Astrocyte (in vitro differentiated cells and primary cell): Measurements from ENCODE around the gene OLA1. TPM values are rescaled to one million over a fixed set of nuclear protein-coding genes. Genes with fewer than 3 reads are reported as not detected.

Experiments
- DNase-seq: peaks from one replicate; pipeline ENCODE4 v3.0.0-alpha.2; 2010; ENCODE audit warnings: low read depth
- FAIRE-seq: peaks from 2 replicates; lab custom pipeline; 2011; peaks lifted over from hg19 to GRCh38; lab: Jason Lieb, UNC
- H2AFZ ChIP-seq: 2 replicates; pipeline ENCODE4 v1.6.0; 2012; ENCODE audit warnings: low read depth, low read length, inconsistent platforms
- H3K27ac ChIP-seq: 2 replicates; pipeline ENCODE4 v1.5.1; 2011; ENCODE audit warnings: low read depth, low read length, inconsistent platforms
- H3K27me3 ChIP-seq: 2 replicates; pipeline ENCODE4 v1.6.0; 2011; ENCODE audit warnings: low read length, inconsistent platforms; ENCODE audit not compliant: insufficient read depth
- H3K36me3 ChIP-seq: 2 replicates; pipeline ENCODE4 v1.5.1; 2011; ENCODE audit warnings: low read length, inconsistent platforms; ENCODE audit not compliant: insufficient read depth
- H3K4me1 ChIP-seq: 2 replicates; pipeline ENCODE4 v1.5.1; 2011; ENCODE audit warnings: low read length, inconsistent platforms; ENCODE audit not compliant: insufficient read depth
- H3K4me2 ChIP-seq: 2 replicates; pipeline ENCODE4 v1.6.0; 2012; ENCODE audit warnings: low read length, inconsistent platforms
- H3K4me3 ChIP-seq: 2 replicates; pipeline ENCODE4 v1.5.1; 2011; ENCODE audit warnings: low read depth, mild to moderate bottlenecking, low read length, inconsistent platforms; ENCODE audit not compliant: insufficient read depth
- H3K79me2 ChIP-seq: 2 replicates; pipeline ENCODE4 v1.6.0; 2012; ENCODE audit warnings: mild to moderate bottlenecking, low read length, inconsistent platforms; ENCODE audit not compliant: insufficient read depth
- H3K9ac ChIP-seq: 2 replicates; pipeline ENCODE4 v1.6.0; 2012; ENCODE audit warnings: mild to moderate bottlenecking, low read length, inconsistent platforms
- H3K9me3 ChIP-seq: 2 replicates; pipeline ENCODE4 v1.5.1; 2012; ENCODE audit warnings: low read depth, mild to moderate bottlenecking, low read length, inconsistent platforms; ENCODE audit not compliant: insufficient read depth
- H4K20me1 ChIP-seq: 2 replicates; pipeline ENCODE4 v1.6.0; 2012; ENCODE audit warnings: low read length, inconsistent platforms; ENCODE audit not compliant: insufficient read depth
- H3K27ac Mint-ChIP-seq: one replicate; pipeline ENCODE4 v1.8.0; 2021; ENCODE audit warnings: mild to moderate bottlenecking, mixed read lengths; ENCODE audit not compliant: unreplicated experiment
- H3K27me3 Mint-ChIP-seq: one replicate; pipeline ENCODE4 v1.8.0; 2021; ENCODE audit warnings: low read depth, mixed read lengths; ENCODE audit not compliant: unreplicated experiment
- H3K36me3 Mint-ChIP-seq: one replicate; pipeline ENCODE4 v1.8.0; 2021; ENCODE audit warnings: low read depth, mixed read lengths; ENCODE audit not compliant: unreplicated experiment
- H3K4me1 Mint-ChIP-seq: one replicate; pipeline ENCODE4 v1.8.0; 2021; ENCODE audit warnings: low read depth, mixed read lengths; ENCODE audit not compliant: unreplicated experiment
- H3K4me3 Mint-ChIP-seq: one replicate; pipeline ENCODE4 v1.8.0; 2021; ENCODE audit warnings: mild to moderate bottlenecking, moderate library complexity, mixed read lengths; ENCODE audit not compliant: unreplicated experiment
- H3K9me3 Mint-ChIP-seq: one replicate; pipeline ENCODE4 v1.8.0; 2021; ENCODE audit warnings: mild to moderate bottlenecking, mixed read lengths; ENCODE audit not compliant: unreplicated experiment
- EZH2 ChIP-seq: IDR thresholded peaks from 2 replicates; pipeline ENCODE4 v1.6.1; 2012; ENCODE audit warnings: mild to moderate bottlenecking, low read length, inconsistent platforms; ENCODE audit not compliant: insufficient read depth
- total RNA-seq: library from RNA; stranded (reverse); gene quantifications from 2 replicates; pipeline ENCODE4 v1.2.1, GENCODE V29; 2021
- TF ChIP-seq, protein P1 (sequence below): IDR thresholded peaks from 2 replicates; pipeline ENCODE4 v1.5.1; 2011; ENCODE audit warnings: low read depth, mild to moderate bottlenecking, inconsistent platforms, low read length, moderate library complexity; ENCODE audit not compliant: insufficient read depth

Gene OLA1
- total RNA-seq, 1 donor from 2014 or later = 104 TPM

- Histone ChIP-seq H3K36me3 (no peaks in the 10 kb centered on the region), H3K9ac (no peak overlapping the region), H3K9me3 (no peaks in the 10 kb centered on the region), H3K4me1 (peaks cover 26% of the 10 kb centered on the region), H4K20me1 (no peaks in the 10 kb centered on the region), H3K27ac (no peak overlapping the region), H2AFZ (no peak overlapping the region), H3K27me3 (no peaks in the 10 kb centered on the region), H3K79me2 (no peaks in the 10 kb centered on the region), H3K4me2 (no peak overlapping the region), H3K4me3 (no peak overlapping the region)
- H3K4me3 Mint-ChIP-seq = no peak overlapping the region
- no peaks in the 10 kb centered on the region for H3K27me3 Mint-ChIP-seq
- TF ChIP-seq, protein P1, sequence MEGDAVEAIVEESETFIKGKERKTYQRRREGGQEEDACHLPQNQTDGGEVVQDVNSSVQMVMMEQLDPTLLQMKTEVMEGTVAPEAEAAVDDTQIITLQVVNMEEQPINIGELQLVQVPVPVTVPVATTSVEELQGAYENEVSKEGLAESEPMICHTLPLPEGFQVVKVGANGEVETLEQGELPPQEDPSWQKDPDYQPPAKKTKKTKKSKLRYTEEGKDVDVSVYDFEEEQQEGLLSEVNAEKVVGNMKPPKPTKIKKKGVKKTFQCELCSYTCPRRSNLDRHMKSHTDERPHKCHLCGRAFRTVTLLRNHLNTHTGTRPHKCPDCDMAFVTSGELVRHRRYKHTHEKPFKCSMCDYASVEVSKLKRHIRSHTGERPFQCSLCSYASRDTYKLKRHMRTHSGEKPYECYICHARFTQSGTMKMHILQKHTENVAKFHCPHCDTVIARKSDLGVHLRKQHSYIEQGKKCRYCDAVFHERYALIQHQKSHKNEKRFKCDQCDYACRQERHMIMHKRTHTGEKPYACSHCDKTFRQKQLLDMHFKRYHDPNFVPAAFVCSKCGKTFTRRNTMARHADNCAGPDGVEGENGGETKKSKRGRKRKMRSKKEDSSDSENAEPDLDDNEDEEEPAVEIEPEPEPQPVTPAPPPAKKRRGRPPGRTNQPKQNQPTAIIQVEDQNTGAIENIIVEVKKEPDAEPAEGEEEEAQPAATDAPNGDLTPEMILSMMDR = no peak
- TF ChIP-seq EZH2 = no peak
- H3K4me1 Mint-ChIP-seq = peaks cover 26% of the 10 kb centered on the region
- H3K9me3 Mint-ChIP-seq = no peaks in the 10 kb centered on the region
- no peak overlapping the region for H3K27ac Mint-ChIP-seq
- FAIRE-seq = no peak
- no peak for DNase-seq
- H3K36me3 Mint-ChIP-seq = no peaks in the 10 kb centered on the region
These were observed 213.2 kb downstream of the OLA1 start for GRCh38 chr2:174035117-174035635.

DNA sequence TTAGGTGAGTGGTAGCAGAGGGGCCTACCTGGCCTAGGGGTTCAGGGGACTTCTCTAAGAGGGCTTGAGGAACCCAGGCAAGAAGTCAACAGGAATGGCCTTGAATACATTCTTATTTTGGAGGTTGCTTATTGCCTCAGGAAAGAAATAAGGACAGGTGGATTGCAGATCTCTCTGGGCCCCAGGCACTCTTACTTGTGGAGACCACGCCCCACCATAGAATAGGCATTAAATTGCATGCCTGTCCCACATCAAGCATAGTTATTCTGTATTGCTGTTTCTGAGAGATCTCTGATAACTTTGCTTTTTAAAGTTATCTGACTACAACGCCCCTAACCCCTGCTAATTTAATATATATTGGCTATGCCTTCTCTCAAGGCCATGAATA, 215.2 kb downstream of the OLA1 start:
- TF ChIP-seq, protein P1 = no peak
- TF ChIP-seq EZH2 = no peak
- peaks cover 21% of the 10 kb centered on the region for H3K4me1 ChIP-seq
- peak overlapping the region; percentile 39 for H3K9ac ChIP-seq
- no peak overlapping the region for H2AFZ ChIP-seq
- Mint-ChIP-seq H3K36me3 (no peaks in the 10 kb centered on the region), H3K4me3 (no peak overlapping the region), H3K27ac (peak overlapping the region; percentile 100), H3K27me3 (no peaks in the 10 kb centered on the region), H3K9me3 (no peaks in the 10 kb centered on the region), H3K4me1 (peaks cover 18% of the 10 kb centered on the region)
- H3K36me3 ChIP-seq = no peaks in the 10 kb centered on the region
- DNase-seq (no peak), FAIRE-seq (no peak)
- no peak overlapping the region for H3K27ac ChIP-seq
- no peaks in the 10 kb centered on the region for H3K27me3 ChIP-seq
- H3K4me2 ChIP-seq = peak overlapping the region; percentile 49
- no peaks in the 10 kb centered on the region for H3K79me2 ChIP-seq
- no peaks in the 10 kb centered on the region for H3K9me3 ChIP-seq
- H4K20me1 ChIP-seq = no peaks in the 10 kb centered on the region
- no peak overlapping the region for H3K4me3 ChIP-seq

DNA sequence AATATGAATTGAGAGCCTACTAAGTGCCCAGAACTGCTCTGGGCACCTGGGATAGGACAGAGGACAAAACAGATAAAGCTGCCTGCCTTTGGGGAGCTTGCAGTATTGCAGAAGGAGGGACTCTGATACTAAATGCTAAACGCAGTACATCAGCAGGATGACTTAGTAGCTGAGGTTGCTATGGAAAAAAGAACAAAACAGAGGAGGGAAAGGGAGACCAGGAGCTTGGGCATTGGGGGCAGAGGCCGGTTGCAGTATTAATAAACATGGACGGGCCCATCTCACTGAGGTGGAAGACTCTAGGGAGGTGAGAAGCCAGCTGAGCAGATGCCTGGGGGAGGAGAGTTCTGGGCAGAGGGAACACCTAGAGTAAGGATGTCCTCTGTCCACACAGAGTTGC, 217.1 kb downstream of the OLA1 start:
- no peak for DNase-seq
- H4K20me1 ChIP-seq = no peaks in the 10 kb centered on the region
- FAIRE-seq = no peak
- H3K9me3 ChIP-seq = no peaks in the 10 kb centered on the region
- Mint-ChIP-seq H3K36me3 (peaks cover 2% of the 10 kb centered on the region), H3K9me3 (no peaks in the 10 kb centered on the region), H3K4me3 (no peak overlapping the region), H3K27ac (peak overlapping the region; percentile 100), H3K27me3 (no peaks in the 10 kb centered on the region), H3K4me1 (peaks cover 27% of the 10 kb centered on the region)
- no peaks in the 10 kb centered on the region for H3K79me2 ChIP-seq
- H3K36me3 ChIP-seq = no peaks in the 10 kb centered on the region
- TF ChIP-seq, protein P1 = no peak
- TF ChIP-seq EZH2 = no peak
- no peak overlapping the region for H3K4me3 ChIP-seq
- peak overlapping the region; percentile 44 for H3K27ac ChIP-seq
- no peaks in the 10 kb centered on the region for H3K27me3 ChIP-seq
- peak overlapping the region; percentile 13 for H2AFZ ChIP-seq
- H3K9ac ChIP-seq = no peak overlapping the region
- peaks cover 23% of the 10 kb centered on the region for H3K4me1 ChIP-seq
- no peak overlapping the region for H3K4me2 ChIP-seq
